ENCODE data around the gene CCDC138.

CCDC138 gene

GRCh38 chr2:108917526-108917925 lies 131.0 kb downstream of the CCDC138 start:
- Histone ChIP-seq H3K4me3 (ENCODE audit: low read depth, low read length) (no peak overlapping the region), H3K27me3 (ENCODE audit: insufficient read depth, low read depth, severe bottlenecking) (no peaks in the 10 kb centered on the region), H3K27ac (no peak overlapping the region), H3K9me3 (ENCODE audit: severe bottlenecking) (no peaks in the 10 kb centered on the region), H3K36me3 (no peaks in the 10 kb centered on the region)
- TF ChIP-seq CTCF (IDR thresholded peaks at IDR 0.05; ENCODE audit: low read depth, low read length) = no peak
- no peak for DNase-seq

GRCh38 chr2:108918156-108918874 lies 131.7 kb downstream of the CCDC138 start:
- DNase-seq = no peak
- TF ChIP-seq CTCF (IDR thresholded peaks at IDR 0.05; ENCODE audit: low read depth, low read length) = no peak
- Histone ChIP-seq H3K27me3 (ENCODE audit: insufficient read depth, low read depth, severe bottlenecking) (no peaks in the 10 kb centered on the region), H3K27ac (no peak overlapping the region), H3K36me3 (no peaks in the 10 kb centered on the region), H3K9me3 (ENCODE audit: severe bottlenecking) (no peaks in the 10 kb centered on the region), H3K4me3 (ENCODE audit: low read depth, low read length) (no peak overlapping the region)

GRCh38 chr2:108918941-108919341 lies 132.4 kb downstream of the CCDC138 start:
- H3K27me3 ChIP-seq (ENCODE audit: insufficient read depth, low read depth, severe bottlenecking) = no peaks in the 10 kb centered on the region
- H3K36me3 ChIP-seq = no peaks in the 10 kb centered on the region
- no peak for TF ChIP-seq CTCF (IDR thresholded peaks at IDR 0.05; ENCODE audit: low read depth, low read length)

GRCh38 chr2:108919571-108920373 lies 133.2 kb downstream of the CCDC138 start:
- Histone ChIP-seq H3K4me3 (ENCODE audit: low read depth, low read length) (no peak overlapping the region), H3K27ac (no peak overlapping the region), H3K36me3 (no peaks in the 10 kb centered on the region), H3K9me3 (ENCODE audit: severe bottlenecking) (no peaks in the 10 kb centered on the region), H3K27me3 (ENCODE audit: insufficient read depth, low read depth, severe bottlenecking) (no peaks in the 10 kb centered on the region)
- TF ChIP-seq CTCF (IDR thresholded peaks at IDR 0.05; ENCODE audit: low read depth, low read length) = no peak
- DNase-seq = no peak

More at GRCh38 chr2:108918941-108919341, 132.4 kb downstream of the CCDC138 start:
- H3K4me3 ChIP-seq (ENCODE audit: low read depth, low read length) = no peak overlapping the region
- H3K27ac ChIP-seq = no peak overlapping the region
- DNase-seq = no peak
- no peaks in the 10 kb centered on the region for H3K9me3 ChIP-seq (ENCODE audit: severe bottlenecking)

GRCh38 chr2:108920686-108921085 lies 134.1 kb downstream of the CCDC138 start:
- H3K9me3 ChIP-seq (ENCODE audit: severe bottlenecking) = no peaks in the 10 kb centered on the region
- no peaks in the 10 kb centered on the region for H3K36me3 ChIP-seq
- no peak overlapping the region for H3K27ac ChIP-seq
- H3K4me3 ChIP-seq (ENCODE audit: low read depth, low read length) = no peak overlapping the region
- TF ChIP-seq CTCF (IDR thresholded peaks at IDR 0.05; ENCODE audit: low read depth, low read length) = no peak
- DNase-seq = no peak
- H3K27me3 ChIP-seq (ENCODE audit: insufficient read depth, low read depth, severe bottlenecking) = no peaks in the 10 kb centered on the region
